Loucy (cell line): ENCODE data around the gene CENPK.
"Not testable (repeated sequence)": the region's sequence is repeated elsewhere in the genome, so short reads cannot be mapped to it uniquely, and the experiment has no call there.

Source experiments
- H2AFZ ChIP-seq: fragments of 200-600 bp; sonication (generic); 2 replicates; pipeline ENCODE4 v1.6.0; 2016; ENCODE audit warnings: antibody characterized with exemption, mild to moderate bottlenecking, low read length, moderate library complexity
- H3F3A ChIP-seq: fragments of 200-600 bp; 2 replicates; pipeline ENCODE4 v1.6.0; 2016; ENCODE audit warnings: antibody characterized with exemption, low read depth, mild to moderate bottlenecking
- H3K27me3 ChIP-seq: fragments of 200-600 bp; sonication (generic); 2 replicates; pipeline ENCODE4 v1.6.1; 2014; ENCODE audit warnings: low read length, mild to moderate bottlenecking; ENCODE audit not compliant: insufficient read depth, poor library complexity, severe bottlenecking
- H3K36me3 ChIP-seq: fragments of 200-600 bp; sonication (generic); 2 replicates; pipeline ENCODE4 v1.6.1; 2016; ENCODE audit warnings: low read length; ENCODE audit not compliant: insufficient read depth
- H3K4me1 ChIP-seq: fragments of 200-600 bp; sonication (generic); 2 replicates; pipeline ENCODE4 v1.5.1; 2014; ENCODE audit warnings: low read length, mild to moderate bottlenecking; ENCODE audit not compliant: insufficient read depth, poor library complexity, severe bottlenecking
- H3K4me2 ChIP-seq: fragments of 200-600 bp; sonication (generic); 2 replicates; pipeline ENCODE4 v1.6.0; 2014; ENCODE audit warnings: antibody characterized with exemption, low read length, low read depth, mild to moderate bottlenecking; ENCODE audit not compliant: poor library complexity, severe bottlenecking
- H3K4me3 ChIP-seq: fragments of 200-600 bp; sonication (generic); 2 replicates; pipeline ENCODE4 v1.5.1; 2014; ENCODE audit warnings: low read length, mild to moderate bottlenecking, mixed read lengths; ENCODE audit not compliant: poor library complexity, severe bottlenecking
- H3K79me2 ChIP-seq: fragments of 200-600 bp; sonication (generic); 2 replicates; pipeline ENCODE4 v1.6.1; 2014; ENCODE audit warnings: low read length; ENCODE audit not compliant: insufficient read depth
- H3K9ac ChIP-seq: fragments of 200-600 bp; sonication (generic); 2 replicates; pipeline ENCODE4 v1.6.0; 2014; ENCODE audit warnings: mild to moderate bottlenecking, low read depth, low read length, moderate library complexity; ENCODE audit not compliant: poor library complexity, severe bottlenecking
- H3K9me2 ChIP-seq: fragments of 200-600 bp; sonication (generic); replicated peaks from 2 replicates; pipeline ENCODE4 v1.6.1; 2016; ENCODE audit warnings: low read depth, low read length, mixed read lengths
- H3K9me3 ChIP-seq: fragments of 200-600 bp; sonication (generic); 2 replicates; pipeline ENCODE4 v1.6.1; 2014; ENCODE audit warnings: mild to moderate bottlenecking, antibody characterized with exemption, low read length, low read depth; ENCODE audit not compliant: insufficient read depth
- H4K20me1 ChIP-seq: fragments of 200-600 bp; sonication (generic); 2 replicates; pipeline ENCODE4 v1.6.0; 2014; ENCODE audit warnings: antibody characterized with exemption, low read length, mild to moderate bottlenecking; ENCODE audit not compliant: insufficient read depth, poor library complexity, severe bottlenecking
- CTCF ChIP-seq: fragments of 200-600 bp; sonication (generic); conservative IDR thresholded peaks from 2 replicates; pipeline ENCODE4 v1.5.1; 2014; ENCODE audit warnings: mild to moderate bottlenecking, antibody characterized with exemption, low read length
- EZH2phosphoT487 ChIP-seq: fragments of 200-600 bp; IDR thresholded peaks from 2 replicates; pipeline ENCODE4 v1.6.1; 2018; ENCODE audit warnings: antibody characterized with exemption, mild to moderate bottlenecking, moderate library complexity, borderline replicate concordance

The CENPK gene, protein sequence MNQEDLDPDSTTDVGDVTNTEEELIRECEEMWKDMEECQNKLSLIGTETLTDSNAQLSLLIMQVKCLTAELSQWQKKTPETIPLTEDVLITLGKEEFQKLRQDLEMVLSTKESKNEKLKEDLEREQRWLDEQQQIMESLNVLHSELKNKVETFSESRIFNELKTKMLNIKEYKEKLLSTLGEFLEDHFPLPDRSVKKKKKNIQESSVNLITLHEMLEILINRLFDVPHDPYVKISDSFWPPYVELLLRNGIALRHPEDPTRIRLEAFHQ

DNA sequence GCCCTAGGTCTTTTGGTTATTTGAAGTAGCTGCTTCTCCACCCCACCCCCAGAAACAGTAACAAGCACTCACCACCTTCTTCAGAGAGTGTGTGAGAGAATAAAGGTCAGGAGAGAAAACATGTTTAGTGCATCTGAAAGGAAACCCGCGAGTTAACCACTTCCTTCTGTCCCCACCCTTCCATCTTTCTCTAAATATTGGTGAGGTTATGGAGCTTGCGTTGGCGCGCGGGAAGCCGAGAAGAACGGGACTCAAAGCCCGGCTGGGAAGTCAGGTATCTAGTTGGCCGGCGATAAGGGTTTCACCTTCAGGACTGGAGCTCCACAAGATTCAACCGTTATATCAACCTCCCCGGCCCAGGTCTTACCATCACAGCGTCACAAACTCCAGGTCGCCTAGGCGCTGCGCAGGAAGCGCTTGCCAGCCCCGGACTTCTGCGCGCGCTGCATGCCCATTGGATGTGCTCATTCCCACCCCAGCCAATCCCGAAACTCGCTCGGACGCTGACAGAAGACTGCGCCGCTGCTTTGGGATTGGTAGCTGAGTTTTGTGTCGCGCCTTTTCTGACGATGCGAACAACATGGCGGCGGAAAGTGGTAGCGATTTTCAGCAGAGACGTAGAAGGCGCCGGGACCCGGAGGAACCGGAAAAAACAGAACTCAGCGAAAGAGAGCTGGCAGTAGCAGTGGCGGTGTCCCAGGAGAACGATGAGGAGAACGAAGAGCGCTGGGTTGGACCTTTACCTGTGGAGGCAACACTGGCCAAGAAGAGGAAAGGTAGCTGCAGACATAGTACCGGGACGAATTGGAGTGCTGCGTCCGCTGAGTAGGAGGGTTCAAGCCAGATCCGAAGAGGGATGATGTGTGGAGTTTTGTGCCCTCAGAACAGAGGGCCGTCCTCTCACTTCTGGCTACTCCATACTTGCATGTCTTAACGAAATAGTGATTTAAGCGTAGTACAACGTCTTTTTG is at the start of gene CENPK, which contains the start of gene PPWD1:
Gene CENPK (minus strand): TSS at position 438 of the 971 bp plus-strand sequence. CDS start 8,261 bp downstream, outside the sequence.
Gene PPWD1 (plus strand): TSS at position 566 of the 971 bp plus-strand sequence. CDS start 15 bp downstream, at position 581.
- Histone ChIP-seq H3F3A (no peaks in the 10 kb centered on the region), H3K9me2 (no peaks in the 10 kb centered on the region), H3K36me3 (peaks cover 9% of the 10 kb centered on the region; the same call in 1 of the 2 replicates), H3K4me2 (peak within 1 kb of the TSS; percentile 97), H3K27me3 (no peaks in the 10 kb centered on the region), H3K9ac (peak within 1 kb of the TSS; percentile 85), H2AFZ (peak within 1 kb of the TSS; percentile 95), H3K9me3 (no peaks in the 10 kb centered on the region), H4K20me1 (peaks cover 32% of the 10 kb centered on the region), H3K79me2 (peaks cover 75% of the 10 kb centered on the region), H3K4me1 (peaks cover 34% of the 10 kb centered on the region), H3K4me3 (peak within 1 kb of the TSS; percentile 91)
- TF ChIP-seq CTCF: no peak

GRCh38 chr5:65612298-65612907 is 49.4 kb upstream of the CENPK start:
- Histone ChIP-seq H3K9me3 (no peaks in the 10 kb centered on the region), H3F3A (no peaks in the 10 kb centered on the region), H3K4me2 (no peak overlapping the region), H4K20me1 (no peaks in the 10 kb centered on the region), H3K36me3 (peaks cover 51% of the 10 kb centered on the region; the same call in 1 of the 2 replicates), H3K9me2 (no peaks in the 10 kb centered on the region), H3K4me1 (no peaks in the 10 kb centered on the region), H2AFZ (no peak overlapping the region), H3K9ac (no peak overlapping the region), H3K79me2 (no peaks in the 10 kb centered on the region), H3K4me3 (no peak overlapping the region), H3K27me3 (no peaks in the 10 kb centered on the region)
- TF ChIP-seq EZH2phosphoT487 (no peak), CTCF (no peak)

DNA sequence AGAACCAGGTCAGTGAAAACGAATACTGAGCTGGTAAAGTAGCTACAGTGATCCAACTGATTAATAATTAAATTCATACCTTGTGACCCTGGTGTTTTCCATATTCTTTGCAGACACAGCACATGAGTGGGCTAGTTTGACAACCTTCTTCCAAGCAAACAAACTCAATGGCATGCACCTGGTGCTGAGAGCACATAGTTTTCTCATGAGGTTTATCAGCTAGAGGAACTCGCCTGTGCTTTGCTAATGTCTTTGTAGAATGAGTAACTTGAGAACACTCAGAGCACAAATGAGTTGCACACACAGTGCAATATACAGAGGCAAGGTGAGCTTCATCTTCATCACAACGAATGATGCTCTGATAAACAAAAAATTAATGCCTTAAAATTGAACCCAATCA is 48.6 kb upstream of the CENPK start:
- Histone ChIP-seq H3K79me2 (no peaks in the 10 kb centered on the region), H3K27me3 (no peaks in the 10 kb centered on the region), H3K9ac (no peak overlapping the region), H3K4me3 (no peak overlapping the region), H2AFZ (no peak overlapping the region), H3K36me3 (peaks cover 59% of the 10 kb centered on the region; the same call in 1 of the 2 replicates), H3K9me2 (no peaks in the 10 kb centered on the region), H4K20me1 (no peaks in the 10 kb centered on the region), H3K4me1 (no peaks in the 10 kb centered on the region), H3K9me3 (no peaks in the 10 kb centered on the region), H3K4me2 (no peak overlapping the region), H3F3A (no peaks in the 10 kb centered on the region)
- TF ChIP-seq EZH2phosphoT487 (no peak), CTCF (no peak)

- H3K9me2 ChIP-seq, H3K4me2 ChIP-seq, H2AFZ ChIP-seq, H3K9me3 ChIP-seq, H3K27me3 ChIP-seq, H4K20me1 ChIP-seq, H3K79me2 ChIP-seq, H3K9ac ChIP-seq, H3K4me1 ChIP-seq, H3K4me3 ChIP-seq, H3F3A ChIP-seq: not testable (repeated sequence)
- H3K36me3 ChIP-seq: peaks cover 78% of the 10 kb centered on the region
Measured at GRCh38 chr5:65601761-65602160, 38.8 kb upstream of the CENPK start.
